Measurements from ENCODE around the gene KLF11.
"Not testable (repeated sequence)": the region's sequence is repeated elsewhere in the genome, so short reads cannot be mapped to it uniquely, and the experiment has no call there.

The KLF11 gene

GRCh38 chr2:10013651-10014417, 29.5 kb upstream of the KLF11 start:
- not testable (repeated sequence) for H3K9ac ChIP-seq (ENCODE audit: low read depth, low read length); H3K36me3 ChIP-seq (ENCODE audit: insufficient read depth, low read length); H3K9me3 ChIP-seq (ENCODE audit: control insufficient read depth, insufficient read depth, low read length); H3K4me1 ChIP-seq (ENCODE audit: insufficient read depth, low read length)

DNA sequence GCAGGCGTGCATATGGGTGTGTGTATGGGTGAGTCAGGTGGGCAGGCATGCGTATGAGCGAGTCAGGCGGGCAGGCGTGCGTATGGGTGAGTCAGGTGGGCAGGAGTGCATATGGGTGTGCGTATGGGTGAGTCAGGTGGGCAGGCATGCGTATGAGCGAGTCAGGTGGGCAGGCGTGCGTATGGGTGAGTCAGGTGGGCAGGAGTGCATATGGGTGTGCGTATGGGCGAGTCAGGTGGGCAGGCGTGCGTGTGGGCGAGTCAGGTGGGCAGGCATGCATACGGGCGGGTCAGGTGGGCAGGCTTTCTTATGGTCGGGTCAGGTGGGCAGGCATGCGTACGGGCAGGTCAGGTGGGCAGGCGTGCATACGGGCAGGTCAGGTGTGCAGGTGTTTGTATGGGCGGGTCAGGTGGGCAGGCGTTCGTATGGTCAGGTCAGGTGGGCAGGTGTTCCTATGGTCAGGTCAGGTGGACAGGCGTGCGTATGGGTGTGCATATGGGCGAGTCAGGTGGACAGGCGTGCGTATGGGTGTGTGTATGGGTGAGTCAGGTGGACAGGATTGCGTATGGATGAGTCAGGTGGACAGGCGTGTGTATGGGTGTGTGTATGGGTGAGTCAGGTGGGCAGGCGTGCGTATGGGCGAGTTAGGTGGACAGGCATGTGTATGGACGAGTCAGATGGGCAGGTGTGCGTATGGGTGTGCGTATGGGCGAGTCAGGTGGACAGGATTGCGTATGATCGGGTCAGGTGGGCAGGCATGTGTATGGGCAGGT, 28.7 kb upstream of the KLF11 start:
- Histone ChIP-seq H3K36me3 (ENCODE audit: insufficient read depth, low read length) (no peaks in the 10 kb centered on the region), H3K9ac (ENCODE audit: low read depth, low read length) (no peak overlapping the region), H3K4me1 (ENCODE audit: insufficient read depth, low read length) (no peaks in the 10 kb centered on the region), H3K9me3 (ENCODE audit: control insufficient read depth, insufficient read depth, low read length) (no peaks in the 10 kb centered on the region)

- H3K36me3 ChIP-seq (ENCODE audit: insufficient read depth, low read length); H3K4me1 ChIP-seq (ENCODE audit: insufficient read depth, low read length); H3K9ac ChIP-seq (ENCODE audit: low read depth, low read length); H3K9me3 ChIP-seq (ENCODE audit: control insufficient read depth, insufficient read depth, low read length): not testable (repeated sequence)
Observed at GRCh38 chr2:10015376-10015989, 27.9 kb upstream of the KLF11 start.

- H3K4me1 ChIP-seq (ENCODE audit: insufficient read depth, low read length): no peaks in the 10 kb centered on the region
- H3K9ac ChIP-seq (ENCODE audit: low read depth, low read length): no peak overlapping the region
- no peaks in the 10 kb centered on the region for H3K9me3 ChIP-seq (ENCODE audit: control insufficient read depth, insufficient read depth, low read length)
- H3K36me3 ChIP-seq (ENCODE audit: insufficient read depth, low read length): no peaks in the 10 kb centered on the region
Observed at GRCh38 chr2:10016001-10016801, 27.1 kb upstream of the KLF11 start.

- Histone ChIP-seq H3K4me1 (ENCODE audit: insufficient read depth, low read length) (no peaks in the 10 kb centered on the region), H3K36me3 (ENCODE audit: insufficient read depth, low read length) (no peaks in the 10 kb centered on the region), H3K9ac (ENCODE audit: low read depth, low read length) (no peak overlapping the region), H3K9me3 (ENCODE audit: control insufficient read depth, insufficient read depth, low read length) (no peaks in the 10 kb centered on the region)
Observed at GRCh38 chr2:10016802-10017258, 26.5 kb upstream of the KLF11 start.

DNA sequence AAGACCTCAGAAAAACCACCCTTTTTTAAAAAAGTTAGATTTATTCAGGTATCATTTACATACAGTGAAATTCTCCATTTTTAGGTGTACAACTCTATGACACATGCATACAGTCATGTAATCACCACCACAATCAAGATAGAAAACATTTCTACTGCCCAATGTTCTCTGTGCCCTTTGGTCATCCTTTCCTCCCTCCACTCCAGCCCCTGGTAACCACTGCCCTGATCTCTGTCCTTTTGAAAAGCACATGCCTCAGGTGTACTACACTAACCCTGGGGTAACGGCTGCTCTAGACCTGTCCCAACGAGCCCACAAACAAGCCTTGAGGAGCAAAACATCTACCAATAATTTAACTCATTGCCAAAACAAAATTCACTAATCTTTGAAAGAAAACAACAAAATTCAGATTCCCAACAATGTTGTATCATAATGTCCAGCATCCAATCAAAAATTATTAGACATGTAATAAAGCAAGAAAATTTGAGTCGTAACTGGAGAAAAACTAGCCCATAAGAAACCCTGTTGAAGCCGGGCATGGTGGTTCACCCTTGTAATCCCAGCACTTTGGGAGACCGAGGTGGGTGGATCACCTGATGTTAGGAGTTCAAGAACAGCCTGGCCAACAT, 25.9 kb upstream of the KLF11 start:
- H3K4me1 ChIP-seq (ENCODE audit: insufficient read depth, low read length): no peaks in the 10 kb centered on the region
- no peaks in the 10 kb centered on the region for H3K36me3 ChIP-seq (ENCODE audit: insufficient read depth, low read length)
- H3K9ac ChIP-seq (ENCODE audit: low read depth, low read length): no peak overlapping the region
- H3K9me3 ChIP-seq (ENCODE audit: control insufficient read depth, insufficient read depth, low read length): no peaks in the 10 kb centered on the region

GRCh38 chr2:10019174-10019573, 24.2 kb upstream of the KLF11 start:
- Histone ChIP-seq H3K36me3 (ENCODE audit: insufficient read depth, low read length) (no peaks in the 10 kb centered on the region), H3K9me3 (ENCODE audit: control insufficient read depth, insufficient read depth, low read length) (no peaks in the 10 kb centered on the region)

DNA sequence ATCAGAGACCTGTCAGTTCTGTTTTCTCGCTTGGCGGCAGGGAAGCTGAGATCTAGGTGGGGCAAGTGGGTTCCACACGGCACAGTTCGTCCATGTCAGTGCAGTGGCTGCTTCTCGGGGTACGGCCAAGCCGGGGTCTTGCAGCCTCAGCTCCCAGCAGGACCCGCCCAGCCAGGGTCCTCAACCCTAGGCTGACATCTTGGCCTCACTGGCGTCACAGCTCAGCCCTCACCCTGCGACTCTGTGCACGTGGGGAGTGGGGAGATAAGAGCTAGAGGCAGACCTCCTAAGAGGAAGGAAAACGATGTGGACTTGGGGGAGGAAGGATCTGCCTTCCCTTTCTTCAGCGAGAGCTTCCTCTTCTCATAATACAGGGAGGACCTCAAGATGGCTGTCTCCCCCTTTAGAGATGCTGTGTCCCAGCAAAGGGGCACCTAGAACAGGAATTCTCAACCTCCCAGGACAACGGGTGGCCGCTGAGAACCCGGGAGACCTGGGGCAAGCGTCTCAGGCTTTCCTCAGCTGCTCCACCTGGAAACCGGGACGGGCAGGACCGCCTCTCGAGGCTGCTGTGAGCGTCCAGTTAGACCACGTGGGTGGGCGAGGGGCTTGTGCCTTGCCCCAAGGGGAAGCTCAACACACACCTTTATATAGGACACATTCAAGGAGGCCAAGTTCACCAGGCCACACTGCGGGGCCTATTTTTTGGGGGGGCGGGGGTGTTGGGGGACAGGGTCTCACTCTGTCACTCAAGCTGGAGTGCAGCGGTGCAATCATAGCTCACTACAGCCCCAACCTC, 23.5 kb upstream of the KLF11 start:
- Histone ChIP-seq H3K9ac (ENCODE audit: low read depth, low read length) (no peak overlapping the region), H3K9me3 (ENCODE audit: control insufficient read depth, insufficient read depth, low read length) (no peaks in the 10 kb centered on the region), H3K4me1 (ENCODE audit: insufficient read depth, low read length) (no peaks in the 10 kb centered on the region), H3K36me3 (ENCODE audit: insufficient read depth, low read length) (no peaks in the 10 kb centered on the region)

More at GRCh38 chr2:10019174-10019573, 24.2 kb upstream of the KLF11 start:
- no peaks in the 10 kb centered on the region for H3K4me1 ChIP-seq (ENCODE audit: insufficient read depth, low read length)
- H3K9ac ChIP-seq (ENCODE audit: low read depth, low read length): no peak overlapping the region

DNA sequence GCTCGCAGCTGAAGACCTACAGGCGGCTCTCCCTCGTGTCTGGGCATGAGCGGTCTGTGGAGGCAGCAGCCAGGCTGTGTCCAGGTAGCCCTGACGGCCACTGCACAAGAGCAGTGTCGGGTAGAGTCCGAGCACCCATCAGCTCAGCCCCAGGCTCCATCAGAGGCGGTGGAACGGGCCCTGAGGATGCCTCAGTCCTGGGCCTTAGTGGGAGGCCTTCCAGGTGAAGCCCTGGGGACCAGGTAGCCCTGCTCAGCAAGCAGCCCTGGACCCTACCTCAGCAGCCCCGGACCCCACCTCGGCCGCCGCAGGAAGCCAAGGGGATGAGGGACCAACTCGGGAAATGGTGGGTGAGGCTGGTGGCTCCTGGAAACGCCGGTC, 21.3 kb upstream of the KLF11 start:
- H3K9me3 ChIP-seq (ENCODE audit: control insufficient read depth, insufficient read depth, low read length): no peaks in the 10 kb centered on the region
- H3K36me3 ChIP-seq (ENCODE audit: insufficient read depth, low read length): no peaks in the 10 kb centered on the region
- no peak overlapping the region for H3K9ac ChIP-seq (ENCODE audit: low read depth, low read length)
- no peaks in the 10 kb centered on the region for H3K4me1 ChIP-seq (ENCODE audit: insufficient read depth, low read length)

DNA sequence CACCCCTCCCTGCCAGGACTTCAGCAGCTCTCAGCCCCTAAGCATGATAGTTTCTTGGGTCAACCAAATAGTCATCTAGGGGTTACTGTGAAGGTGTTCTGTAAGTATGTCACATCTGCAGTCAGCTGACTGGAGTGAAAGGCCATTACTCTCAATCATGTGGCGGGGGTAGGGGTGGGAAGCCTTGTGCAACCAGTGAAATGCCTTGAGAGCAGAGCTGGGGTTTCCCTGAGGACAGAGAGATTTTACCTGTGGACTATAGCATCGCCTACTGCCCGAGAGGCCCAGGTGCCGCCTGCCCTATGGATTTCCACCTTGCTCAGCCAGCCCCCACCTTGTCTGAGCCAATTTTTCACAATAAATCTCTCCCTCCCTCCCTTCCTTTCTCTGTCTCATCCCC, 20.9 kb upstream of the KLF11 start:
- Histone ChIP-seq H3K36me3 (ENCODE audit: insufficient read depth, low read length) (no peaks in the 10 kb centered on the region), H3K9ac (ENCODE audit: low read depth, low read length) (no peak overlapping the region), H3K4me1 (ENCODE audit: insufficient read depth, low read length) (no peaks in the 10 kb centered on the region), H3K9me3 (ENCODE audit: control insufficient read depth, insufficient read depth, low read length) (no peaks in the 10 kb centered on the region)

DNA sequence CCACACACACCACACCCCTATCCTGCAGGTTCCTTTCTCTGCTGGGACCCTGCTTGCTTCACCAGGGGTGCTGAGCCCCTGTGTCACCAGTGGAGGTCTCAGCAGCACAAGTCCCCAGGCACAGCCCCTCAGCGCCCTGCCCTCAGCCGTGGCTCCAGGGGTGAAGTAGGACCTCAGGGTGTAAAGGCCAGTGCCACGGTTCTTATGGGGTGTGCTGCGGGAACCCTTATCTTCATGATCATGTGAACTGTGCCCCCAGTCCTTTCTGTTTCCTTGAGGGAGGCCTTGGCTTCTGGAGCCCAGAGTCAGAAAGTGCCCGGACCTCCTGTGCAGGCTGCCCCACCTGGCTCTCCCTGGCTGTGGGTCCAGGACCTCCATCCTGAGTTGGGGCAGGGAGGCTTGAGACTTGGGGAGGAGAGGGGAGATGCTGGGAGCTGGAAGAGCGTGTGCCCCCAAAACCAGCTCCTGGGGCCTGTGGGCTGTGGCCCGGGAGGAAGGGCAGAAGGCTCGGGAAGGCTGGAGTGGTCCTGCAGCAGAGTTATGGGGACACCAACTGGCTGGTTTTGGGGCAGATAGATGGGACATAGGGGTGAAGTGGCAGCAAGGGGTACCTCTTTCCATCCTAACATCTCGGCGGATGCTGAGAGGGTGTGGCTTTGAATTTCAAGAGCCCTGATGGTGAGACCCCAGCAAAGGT, 20.2 kb upstream of the KLF11 start:
- H3K9ac ChIP-seq (ENCODE audit: low read depth, low read length): no peak overlapping the region
- H3K4me1 ChIP-seq (ENCODE audit: insufficient read depth, low read length): no peaks in the 10 kb centered on the region; the same call in 1 of the 2 replicates
- no peaks in the 10 kb centered on the region for H3K9me3 ChIP-seq (ENCODE audit: control insufficient read depth, insufficient read depth, low read length)
- H3K36me3 ChIP-seq (ENCODE audit: insufficient read depth, low read length): no peaks in the 10 kb centered on the region

DNA sequence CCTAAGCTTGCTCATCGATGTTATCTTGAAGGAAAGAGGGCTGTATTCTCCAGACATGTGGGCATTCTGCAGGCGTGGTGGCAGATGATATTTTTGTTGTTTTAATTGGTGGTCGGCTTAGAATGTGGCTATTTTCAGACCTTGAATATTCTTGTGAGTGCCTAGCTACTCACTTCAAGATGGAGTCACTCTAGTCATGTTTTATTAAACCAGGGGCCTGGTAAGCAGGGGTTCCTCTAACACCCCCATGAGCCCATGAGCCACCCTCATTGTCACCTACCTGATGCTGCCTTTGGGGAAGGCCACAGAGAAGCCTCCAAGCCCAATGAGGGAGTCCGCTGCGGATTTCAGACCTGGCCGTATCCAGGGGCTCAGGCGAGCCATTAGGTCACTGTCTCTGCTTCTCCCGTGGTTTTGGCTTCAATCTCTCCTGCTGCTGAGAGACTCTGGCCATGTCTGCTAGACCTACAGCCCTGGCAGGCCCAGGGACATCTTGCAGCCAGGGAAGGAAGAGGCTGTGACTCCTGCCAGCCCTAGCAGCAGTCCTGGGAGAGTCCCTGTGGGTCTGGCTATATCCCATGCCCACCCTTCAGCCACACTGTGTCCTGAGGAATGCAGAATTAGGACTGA, 16.3 kb upstream of the KLF11 start:
- no peaks in the 10 kb centered on the region for H3K36me3 ChIP-seq (ENCODE audit: insufficient read depth, low read length)
- H3K4me1 ChIP-seq (ENCODE audit: insufficient read depth, low read length): peaks cover 11% of the 10 kb centered on the region; the same call in 1 of the 2 replicates
- H3K9me3 ChIP-seq (ENCODE audit: control insufficient read depth, insufficient read depth, low read length): no peaks in the 10 kb centered on the region
- no peak overlapping the region for H3K9ac ChIP-seq (ENCODE audit: low read depth, low read length)

Measured in ES-I3 (cell line).